Activated T-helper 1 cell treated with anti-CD3 and anti-CD28 coated beads, Interleukin-12 subunit alpha, Interleukin-12 subunit beta, Interleukin-2, Interleukin-4 antibody, amounts not matched to agents 30 ng/mL and 10 ng/mL and 1 ng/mL, durations not matched to agents 14 hours and 24 hours and 36 hours (primary cell): ENCODE measurements around the gene CHTOP. TPM values are rescaled to one million over a fixed set of nuclear protein-coding genes. Genes with fewer than 3 reads are reported as not detected.

Source experiments
- DNase-seq: peaks from one replicate; pipeline ENCODE4 v3.0.0; 2021; ENCODE audit warnings: low spot score
- H3K27ac Mint-ChIP-seq: one replicate; pipeline ENCODE4 v1.8.0; 2021; ENCODE audit warnings: mild to moderate bottlenecking, mixed read lengths
- H3K27me3 Mint-ChIP-seq: one replicate; pipeline ENCODE4 v1.8.0; 2022; ENCODE audit warnings: mild to moderate bottlenecking, moderate library complexity, mixed read lengths; ENCODE audit not compliant: insufficient read depth
- H3K36me3 Mint-ChIP-seq: one replicate; pipeline ENCODE4 v1.8.0; 2021; ENCODE audit warnings: low read depth, mixed read lengths
- H3K4me1 Mint-ChIP-seq: one replicate; pipeline ENCODE4 v1.8.0; 2021; ENCODE audit warnings: low read depth, mixed read lengths
- H3K4me3 Mint-ChIP-seq: one replicate; pipeline ENCODE4 v1.8.0; 2021; ENCODE audit warnings: mild to moderate bottlenecking, moderate library complexity, mixed read lengths
- H3K9me3 Mint-ChIP-seq: one replicate; pipeline ENCODE4 v1.8.0; 2021; ENCODE audit warnings: mixed read lengths
- intact Hi-C: fragments of 100-400 bp; cut with micrococcal nuclease; formaldehyde crosslinking; loops from one replicate; pipeline ENCODE4 v1.15.1; 2024
- total RNA-seq: library from RNA; stranded (reverse); gene quantifications from 2 replicates; pipeline ENCODE4 v1.2.3, GENCODE V29; 2022

The CHTOP gene
- total RNA-seq, 1 donor from 2014 or later, result 105 TPM

DNA sequence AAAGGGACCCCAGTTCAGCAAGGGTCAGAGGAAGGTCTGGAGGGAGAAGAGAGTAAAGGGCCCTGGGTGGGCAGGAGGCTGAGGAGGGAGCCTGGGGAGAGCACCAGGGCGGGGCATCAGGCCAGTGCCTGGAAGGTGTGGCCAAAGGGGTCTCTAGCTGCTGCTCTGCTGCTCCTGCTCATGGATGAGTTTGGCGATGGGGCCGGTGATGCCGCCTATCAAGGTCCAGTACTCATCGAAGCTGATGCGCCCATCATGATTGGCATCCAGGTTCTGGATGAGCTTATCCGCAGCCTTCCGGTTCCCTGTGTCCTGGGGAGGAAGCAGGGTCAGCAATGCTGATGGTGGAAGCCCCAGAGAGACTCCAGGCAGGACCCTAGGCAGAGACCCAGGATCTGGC lies 26.5 kb upstream of the CHTOP start:
- H3K4me3 Mint-ChIP-seq, result no peak overlapping the region
- H3K27me3 Mint-ChIP-seq, result peaks cover 2% of the 10 kb centered on the region
- peaks cover 2% of the 10 kb centered on the region for H3K4me1 Mint-ChIP-seq
- no peak for DNase-seq
- intact Hi-C loops, result no loop called here
- no peaks in the 10 kb centered on the region for H3K9me3 Mint-ChIP-seq
- no peaks in the 10 kb centered on the region for H3K36me3 Mint-ChIP-seq
- no peak overlapping the region for H3K27ac Mint-ChIP-seq

DNA sequence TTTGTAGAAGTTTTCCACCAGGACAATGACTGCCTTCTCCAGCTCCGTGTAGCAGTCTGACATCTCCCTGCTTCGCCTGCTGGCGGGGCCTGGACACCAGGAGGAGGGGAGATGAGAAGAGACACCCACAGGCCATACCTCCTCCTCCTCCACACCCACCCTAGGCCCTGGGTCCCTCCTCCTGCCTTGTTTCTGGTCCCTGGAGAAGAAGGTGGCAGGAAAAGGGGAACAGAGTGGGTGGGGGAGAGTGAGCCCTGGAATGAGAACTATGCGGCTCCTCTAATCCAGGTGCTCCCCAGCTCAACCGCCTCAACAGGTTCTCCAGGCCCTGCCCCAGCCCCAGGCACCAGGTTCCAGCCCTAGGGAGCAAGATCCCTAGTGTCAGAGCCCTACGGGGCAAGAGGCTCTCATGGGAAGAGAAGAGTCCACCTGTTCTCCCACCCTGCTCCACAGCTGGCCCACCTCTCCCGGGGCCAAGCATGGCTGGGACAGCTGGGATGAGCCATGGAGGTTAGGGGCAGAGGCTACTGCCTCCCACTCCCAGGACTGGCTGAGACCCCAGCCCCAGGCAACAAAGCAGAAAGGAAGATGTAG lies 25.7 kb upstream of the CHTOP start:
- Mint-ChIP-seq H3K9me3 (no peaks in the 10 kb centered on the region), H3K27me3 (peaks cover 2% of the 10 kb centered on the region), H3K36me3 (no peaks in the 10 kb centered on the region), H3K27ac (no peak overlapping the region), H3K4me3 (no peak overlapping the region), H3K4me1 (no peaks in the 10 kb centered on the region)
- DNase-seq, result no peak
- intact Hi-C loops, result no loop called here

DNA sequence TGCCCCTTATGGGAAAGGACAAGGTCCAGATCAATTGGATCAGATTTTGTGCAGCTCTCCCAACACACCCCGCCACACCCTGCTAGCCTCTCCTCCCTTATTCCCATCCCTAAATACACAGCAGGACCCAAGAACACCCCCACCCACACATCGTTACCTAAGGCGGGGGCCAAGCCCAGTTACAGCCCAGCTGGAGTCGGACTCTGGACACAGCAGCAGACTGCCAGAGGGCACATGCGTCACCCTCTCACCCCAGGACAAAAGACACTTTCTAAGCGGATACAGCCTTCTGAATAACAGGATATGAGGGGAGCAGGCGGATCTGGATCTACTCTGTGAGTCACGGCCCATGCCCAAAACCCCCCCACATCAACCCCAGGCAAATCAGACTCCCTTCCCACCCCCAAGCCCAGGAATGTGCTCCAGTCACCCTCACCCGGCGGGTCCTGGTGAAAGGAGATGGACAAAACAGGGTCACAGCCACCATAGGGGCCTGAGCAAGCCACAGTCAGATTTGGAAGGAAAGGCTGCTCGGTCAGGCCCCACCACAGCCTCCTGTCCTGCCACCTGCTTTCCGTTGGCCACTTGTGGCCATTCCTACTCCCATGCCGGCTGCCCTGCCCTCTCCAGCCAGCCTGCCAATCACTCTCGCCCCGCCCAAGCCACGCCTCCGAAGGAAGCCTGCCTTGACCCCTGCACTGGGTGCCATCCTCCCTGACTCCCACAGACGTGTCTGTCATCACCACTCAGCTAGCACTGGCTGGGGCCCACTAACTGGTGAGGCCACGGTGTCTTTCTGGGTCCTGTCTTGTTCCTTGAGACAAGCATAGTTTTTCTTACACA lies 24.9 kb upstream of the CHTOP start:
- intact Hi-C loops, result no loop called here
- Mint-ChIP-seq H3K27me3 (peaks cover 2% of the 10 kb centered on the region), H3K36me3 (no peaks in the 10 kb centered on the region), H3K4me1 (no peaks in the 10 kb centered on the region), H3K27ac (no peak overlapping the region), H3K9me3 (no peaks in the 10 kb centered on the region), H3K4me3 (no peak overlapping the region)
- DNase-seq, result no peak

DNA sequence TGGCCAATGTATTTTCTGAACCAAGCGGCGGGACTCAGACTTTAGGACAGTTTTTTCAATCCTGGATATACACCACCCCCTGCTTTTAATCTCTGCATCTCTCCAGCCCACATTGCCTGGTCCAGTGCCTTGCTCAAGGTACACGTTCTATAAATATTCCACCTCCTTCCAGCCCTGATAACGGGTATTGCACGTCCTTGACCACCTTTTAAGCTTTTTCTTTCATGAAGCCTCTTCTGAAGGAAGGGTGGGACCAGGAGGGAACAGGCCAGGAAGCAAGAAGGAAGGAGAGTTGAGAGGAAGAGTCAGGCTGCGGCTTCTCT lies 24.3 kb upstream of the CHTOP start:
- H3K36me3 Mint-ChIP-seq, result no peaks in the 10 kb centered on the region
- H3K27ac Mint-ChIP-seq, result no peak overlapping the region
- no peaks in the 10 kb centered on the region for H3K9me3 Mint-ChIP-seq
- H3K4me3 Mint-ChIP-seq, result no peak overlapping the region
- H3K27me3 Mint-ChIP-seq, result peaks cover 2% of the 10 kb centered on the region
- no peaks in the 10 kb centered on the region for H3K4me1 Mint-ChIP-seq
- intact Hi-C loops, result no loop called here
- DNase-seq, result no peak

DNA sequence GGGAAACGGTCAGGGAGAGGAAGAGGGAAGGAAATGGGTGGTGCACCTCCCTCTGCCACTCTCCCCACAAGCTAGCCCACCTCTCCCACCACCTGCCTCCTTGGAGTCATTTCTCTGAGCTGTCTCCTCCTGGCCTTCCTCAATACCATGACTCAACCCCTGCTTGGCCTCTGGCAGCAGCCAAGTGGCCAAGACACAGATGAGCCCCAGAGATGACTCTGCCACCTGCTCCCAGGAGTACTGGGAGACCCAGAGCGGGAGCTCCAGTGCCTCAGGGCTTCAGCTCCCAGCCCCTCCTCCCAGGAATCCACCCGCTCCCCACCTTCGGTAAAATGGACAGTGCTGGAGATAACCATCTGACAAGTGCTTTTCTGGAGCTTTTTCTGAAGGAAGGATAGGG lies 23.5 kb upstream of the CHTOP start:
- Mint-ChIP-seq H3K27ac (no peak overlapping the region), H3K4me3 (no peak overlapping the region), H3K9me3 (no peaks in the 10 kb centered on the region), H3K4me1 (no peaks in the 10 kb centered on the region), H3K27me3 (peaks cover 2% of the 10 kb centered on the region), H3K36me3 (no peaks in the 10 kb centered on the region)
- DNase-seq, result no peak
- intact Hi-C loops, result loop anchor here (10.0 kb wide), 1 partner anchor 256 kb away; the partner anchor contains the start of gene S100A9

DNA sequence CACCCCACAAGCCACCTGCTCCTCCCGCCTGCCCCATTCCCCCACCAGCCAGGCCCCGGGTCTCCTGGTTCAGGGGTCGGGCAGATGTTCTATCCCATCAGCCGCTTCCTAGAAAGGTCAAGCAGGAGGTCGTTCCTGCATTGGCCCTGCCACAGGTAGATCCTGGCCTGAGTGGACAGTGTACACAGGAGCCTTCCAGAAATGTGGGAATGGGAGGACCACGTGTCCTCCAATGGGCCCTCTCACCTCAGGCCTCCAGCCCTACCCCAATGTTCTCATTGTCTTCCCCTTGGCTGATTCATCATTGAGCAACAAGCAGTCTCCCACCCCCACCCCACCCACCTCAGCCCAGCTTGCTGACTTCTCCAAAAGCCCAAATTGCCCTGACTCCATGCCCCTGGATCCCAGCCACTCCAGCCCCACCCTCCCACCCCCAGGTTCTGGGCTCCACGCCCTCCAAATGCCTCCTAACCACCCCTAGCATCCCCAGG lies 23.0 kb upstream of the CHTOP start:
- intact Hi-C loops, result loop anchor here (10.0 kb wide), 1 partner anchor 256 kb away; the partner anchor contains the start of gene S100A9
- H3K4me3 Mint-ChIP-seq, result no peak overlapping the region
- no peaks in the 10 kb centered on the region for H3K4me1 Mint-ChIP-seq
- H3K27ac Mint-ChIP-seq, result no peak overlapping the region
- peaks cover 2% of the 10 kb centered on the region for H3K27me3 Mint-ChIP-seq
- DNase-seq, result no peak
- H3K36me3 Mint-ChIP-seq, result no peaks in the 10 kb centered on the region
- no peaks in the 10 kb centered on the region for H3K9me3 Mint-ChIP-seq

DNA sequence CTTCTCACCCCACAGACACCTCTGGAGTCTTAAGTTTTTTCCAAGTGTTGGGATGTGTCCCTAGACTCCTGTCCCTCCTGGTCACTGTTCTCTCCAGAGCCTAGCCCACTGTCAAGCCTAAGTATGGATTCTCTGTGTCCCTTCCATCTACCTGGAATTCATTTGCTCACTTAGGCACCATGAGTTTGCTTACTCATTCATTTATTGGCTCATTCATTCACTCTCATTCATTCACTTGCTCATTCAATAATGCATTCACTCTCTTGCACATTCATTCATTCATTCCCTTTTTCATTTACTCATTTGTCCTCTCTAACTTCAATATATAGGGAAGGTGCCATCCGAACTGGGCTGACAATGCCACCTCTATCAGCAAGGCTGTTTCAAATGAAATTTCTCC lies 22.5 kb upstream of the CHTOP start:
- H3K27me3 Mint-ChIP-seq, result peaks cover 2% of the 10 kb centered on the region
- no peaks in the 10 kb centered on the region for H3K36me3 Mint-ChIP-seq
- H3K9me3 Mint-ChIP-seq, result no peaks in the 10 kb centered on the region
- no peaks in the 10 kb centered on the region for H3K4me1 Mint-ChIP-seq
- H3K4me3 Mint-ChIP-seq, result no peak overlapping the region
- H3K27ac Mint-ChIP-seq, result no peak overlapping the region
- DNase-seq, result no peak
- intact Hi-C loops, result loop anchor here (10.0 kb wide), 1 partner anchor 257 kb away; the partner anchor contains the start of gene S100A9

DNA sequence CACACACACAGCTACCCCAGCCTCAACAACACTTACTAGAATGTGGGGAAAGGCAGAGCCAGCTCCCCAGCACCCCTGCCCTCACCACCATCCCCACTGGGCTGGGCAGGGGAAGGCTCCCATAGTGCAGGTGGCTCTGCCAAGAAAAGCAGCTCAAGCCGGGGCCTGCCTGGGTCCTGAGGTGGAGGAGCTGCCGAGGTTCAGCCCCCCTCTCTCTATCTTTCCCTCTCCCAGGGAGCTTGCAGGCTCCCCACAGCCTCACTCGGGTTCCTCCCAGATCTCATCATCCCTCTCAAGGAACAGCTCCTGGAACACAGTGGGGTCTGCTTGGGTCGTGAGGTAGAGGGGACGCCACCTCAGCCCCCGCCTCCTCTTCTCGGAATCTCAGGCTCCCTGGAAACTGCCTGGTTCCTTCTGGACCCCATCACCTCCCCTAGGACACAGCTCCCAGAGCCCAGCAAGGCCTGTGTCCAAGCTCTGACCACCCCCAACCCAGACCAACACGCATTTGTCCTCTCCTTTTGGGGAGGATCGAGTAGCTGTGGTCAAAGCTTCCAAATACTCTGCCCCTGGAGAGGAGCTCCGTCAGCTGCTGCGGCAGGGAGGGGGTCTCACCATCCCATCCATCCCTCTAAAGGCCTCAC lies 21.6 kb upstream of the CHTOP start:
- H3K27ac Mint-ChIP-seq, result no peak overlapping the region
- DNase-seq, result no peak
- H3K9me3 Mint-ChIP-seq, result no peaks in the 10 kb centered on the region
- no peak overlapping the region for H3K4me3 Mint-ChIP-seq
- no peaks in the 10 kb centered on the region for H3K36me3 Mint-ChIP-seq
- H3K4me1 Mint-ChIP-seq, result no peaks in the 10 kb centered on the region
- intact Hi-C loops, result loop anchor here (10.0 kb wide), 1 partner anchor 257 kb away; the partner anchor contains the start of gene S100A9
- H3K27me3 Mint-ChIP-seq, result peaks cover 2% of the 10 kb centered on the region

DNA sequence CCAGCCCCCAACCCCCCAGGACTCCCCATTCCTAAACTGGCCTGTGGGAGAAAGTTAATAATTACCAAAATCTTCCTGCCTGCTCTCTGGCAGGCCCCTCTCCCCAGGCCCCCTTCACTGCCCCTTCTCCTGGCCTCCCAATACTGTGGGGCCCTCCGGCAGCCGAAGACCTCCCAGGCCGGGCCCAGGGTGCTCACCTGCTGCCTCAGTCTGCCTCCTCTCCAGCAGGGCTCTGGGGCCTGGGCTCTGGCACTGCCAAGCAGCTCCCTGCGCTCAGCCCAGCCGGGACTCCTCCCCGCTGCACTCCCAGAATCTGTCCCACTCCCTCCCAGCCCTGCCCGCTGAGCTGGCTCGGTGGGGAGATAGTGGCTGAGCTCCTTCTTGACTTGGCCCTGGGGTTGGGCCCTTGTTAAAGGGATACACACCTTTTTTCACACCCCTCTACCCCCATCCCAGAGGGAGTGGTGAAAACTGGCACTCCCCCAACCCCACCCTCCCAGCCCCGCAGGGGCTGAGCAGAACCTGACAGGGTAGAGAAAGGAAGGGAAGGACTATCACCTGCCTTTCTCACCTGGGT lies 21.0 kb upstream of the CHTOP start, which contains the start of gene S100A16:
S100A16 (minus strand) TSS at position 383 of the 577 bp plus-strand sequence. CDS start 4,986 bp downstream, outside the sequence.
- intact Hi-C loops, result loop anchor here (10.0 kb wide), 1 partner anchor 258 kb away; the partner anchor contains the start of gene S100A9
- H3K36me3 Mint-ChIP-seq, result no peaks in the 10 kb centered on the region
- DNase-seq, result no peak
- no peaks in the 10 kb centered on the region for H3K9me3 Mint-ChIP-seq
- H3K4me1 Mint-ChIP-seq, result peaks cover 5% of the 10 kb centered on the region
- peaks cover 2% of the 10 kb centered on the region for H3K27me3 Mint-ChIP-seq
- no peak within 1 kb of the TSS for H3K4me3 Mint-ChIP-seq
- H3K27ac Mint-ChIP-seq, result no peak within 1 kb of the TSS

DNA sequence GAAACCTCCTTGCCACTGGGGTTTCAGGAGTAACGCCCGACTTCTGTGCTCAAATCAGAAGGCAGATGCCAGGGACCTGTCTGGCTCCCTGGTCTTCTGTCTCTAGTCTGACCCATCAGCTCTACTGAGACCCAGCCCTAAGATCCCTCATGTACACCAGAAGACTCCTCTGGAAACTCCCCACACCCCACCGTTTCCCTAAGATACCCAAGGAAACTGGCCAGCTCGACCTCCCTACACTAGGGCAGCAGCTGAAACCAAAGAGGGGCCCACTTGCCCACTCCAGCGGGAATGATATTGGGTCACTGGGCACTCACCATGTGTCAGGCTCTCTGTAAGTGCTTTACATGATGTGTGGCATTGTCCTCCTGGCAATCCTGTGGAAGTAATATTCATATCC lies 20.5 kb upstream of the CHTOP start:
- H3K9me3 Mint-ChIP-seq, result no peaks in the 10 kb centered on the region
- intact Hi-C loops, result loop anchor here (10.0 kb wide), 1 partner anchor 259 kb away; the partner anchor contains the start of gene S100A9
- peaks cover 2% of the 10 kb centered on the region for H3K27me3 Mint-ChIP-seq
- DNase-seq, result no peak
- H3K4me3 Mint-ChIP-seq, result no peak overlapping the region
- no peaks in the 10 kb centered on the region for H3K36me3 Mint-ChIP-seq
- H3K4me1 Mint-ChIP-seq, result peaks cover 8% of the 10 kb centered on the region
- no peak overlapping the region for H3K27ac Mint-ChIP-seq

DNA sequence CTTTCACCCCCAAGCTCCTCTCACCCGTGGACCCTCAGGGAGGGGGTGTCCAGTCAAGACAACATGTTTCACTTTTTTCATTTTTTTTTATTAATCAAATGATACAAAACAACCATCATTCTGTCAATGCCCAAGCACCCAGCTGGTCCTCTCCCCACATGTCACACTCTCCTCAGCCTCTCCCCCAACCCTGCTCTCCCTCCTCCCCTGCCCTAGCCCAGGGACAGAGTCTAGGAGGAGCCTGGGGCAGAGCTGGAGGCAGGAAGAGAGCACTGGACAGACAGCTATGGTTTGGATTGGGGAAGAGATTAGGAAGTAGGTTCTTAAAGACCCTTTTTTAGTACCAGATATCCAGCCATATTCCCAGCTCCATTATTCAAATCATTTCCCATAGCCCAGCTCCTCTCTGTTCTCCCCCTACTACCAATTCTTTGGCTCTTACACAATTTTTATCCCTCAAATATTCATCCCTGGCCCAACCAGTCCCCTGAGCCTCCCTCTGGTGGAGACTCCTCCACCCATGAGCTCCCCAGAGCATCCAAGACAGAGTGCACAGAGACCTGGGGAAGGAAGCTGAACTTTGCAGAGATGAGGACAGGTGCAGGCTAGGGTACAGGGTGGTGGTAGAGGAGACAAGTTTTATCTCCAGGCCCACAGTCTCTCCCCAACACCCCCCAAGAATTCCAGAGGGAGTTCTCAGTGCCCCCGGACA lies 19.5 kb upstream of the CHTOP start:
- Mint-ChIP-seq H3K9me3 (no peaks in the 10 kb centered on the region), H3K4me3 (no peak overlapping the region), H3K27ac (no peak overlapping the region), H3K27me3 (peaks cover 2% of the 10 kb centered on the region), H3K4me1 (peaks cover 8% of the 10 kb centered on the region), H3K36me3 (no peaks in the 10 kb centered on the region)
- intact Hi-C loops, result loop anchor here (10.0 kb wide), 1 partner anchor 260 kb away; the partner anchor contains the start of gene S100A9
- DNase-seq, result no peak

DNA sequence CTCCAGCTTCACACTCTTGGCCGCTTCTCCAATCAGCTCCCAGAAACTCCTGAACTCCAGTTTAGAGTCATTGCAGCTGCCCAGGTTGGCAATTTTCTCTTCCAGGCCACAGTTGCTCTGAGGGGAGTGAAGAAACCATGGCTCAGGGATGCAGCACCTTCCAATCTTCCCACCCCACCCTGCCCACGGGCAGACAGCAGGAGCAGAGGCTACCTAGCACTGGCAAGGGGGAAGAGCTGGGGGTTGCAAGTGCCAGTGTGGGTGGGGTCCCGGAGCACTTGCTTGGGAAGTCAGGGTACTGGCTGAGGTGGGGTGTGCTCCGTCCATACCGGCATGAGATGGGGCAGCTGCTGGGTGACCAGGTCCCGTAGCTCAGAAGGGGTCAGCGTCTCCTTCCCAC lies 19.0 kb upstream of the CHTOP start:
- no peaks in the 10 kb centered on the region for H3K9me3 Mint-ChIP-seq
- H3K36me3 Mint-ChIP-seq, result no peaks in the 10 kb centered on the region
- no peak overlapping the region for H3K4me3 Mint-ChIP-seq
- DNase-seq, result no peak
- peaks cover 8% of the 10 kb centered on the region for H3K4me1 Mint-ChIP-seq
- peaks cover 2% of the 10 kb centered on the region for H3K27me3 Mint-ChIP-seq
- H3K27ac Mint-ChIP-seq, result no peak overlapping the region
- intact Hi-C loops, result loop anchor here (10.0 kb wide), 1 partner anchor 260 kb away; the partner anchor contains the start of gene S100A9
